ENCODE results near the gene CNTFR. TPM values are rescaled to one million over a fixed set of nuclear protein-coding genes. Genes with fewer than 3 reads are reported as not detected.

The CNTFR gene
- total RNA-seq, 1 experiment from 2014 or later, result not detected

- intact Hi-C loops (cut with micrococcal nuclease; ENCODE audit: unreplicated experiment), result no loop called here
- Mint-ChIP-seq H3K4me3 (ENCODE audit: low read depth, unreplicated experiment) (no peak overlapping the region), H3K4me1 (ENCODE audit: low read depth, unreplicated experiment) (no peaks in the 10 kb centered on the region), H3K27ac (ENCODE audit: unreplicated experiment) (no peak overlapping the region), H3K27me3 (ENCODE audit: unreplicated experiment) (peaks cover 95% of the 10 kb centered on the region), H3K36me3 (ENCODE audit: insufficient read depth, unreplicated experiment) (no peaks in the 10 kb centered on the region), H3K9me3 (ENCODE audit: low read depth, unreplicated experiment) (no peaks in the 10 kb centered on the region)
- no TSS peak for BruUV-seq (replicated peaks)
- CTCF ChIA-PET, result no interaction called here
- no peak for TF ChIP-seq CTCF (IDR thresholded peaks at IDR 0.05; ENCODE audit: unreplicated experiment)
- DNase-seq, result no peak
Measured at GRCh38 chr9:34566322-34566721, 23.2 kb downstream of the CNTFR start.

- intact Hi-C loops (cut with micrococcal nuclease; ENCODE audit: unreplicated experiment), result no loop called here
- Mint-ChIP-seq H3K9me3 (ENCODE audit: low read depth, unreplicated experiment) (no peaks in the 10 kb centered on the region), H3K4me3 (ENCODE audit: low read depth, unreplicated experiment) (no peak overlapping the region), H3K4me1 (ENCODE audit: low read depth, unreplicated experiment) (no peaks in the 10 kb centered on the region), H3K27me3 (ENCODE audit: unreplicated experiment) (peaks cover 95% of the 10 kb centered on the region), H3K27ac (ENCODE audit: unreplicated experiment) (no peak overlapping the region), H3K36me3 (ENCODE audit: insufficient read depth, unreplicated experiment) (no peaks in the 10 kb centered on the region)
- CTCF ChIA-PET, result no interaction called here
- no peak for DNase-seq
- no TSS peak for BruUV-seq (replicated peaks)
- no peak for TF ChIP-seq CTCF (IDR thresholded peaks at IDR 0.05; ENCODE audit: unreplicated experiment)
Measured at GRCh38 chr9:34565856-34566255, 23.7 kb downstream of the CNTFR start.

- Mint-ChIP-seq H3K4me1 (ENCODE audit: low read depth, unreplicated experiment) (peaks cover 10% of the 10 kb centered on the region), H3K27me3 (ENCODE audit: unreplicated experiment) (peaks cover 95% of the 10 kb centered on the region), H3K9me3 (ENCODE audit: low read depth, unreplicated experiment) (no peaks in the 10 kb centered on the region), H3K36me3 (ENCODE audit: insufficient read depth, unreplicated experiment) (no peaks in the 10 kb centered on the region), H3K4me3 (ENCODE audit: low read depth, unreplicated experiment) (no peak overlapping the region), H3K27ac (ENCODE audit: unreplicated experiment) (no peak overlapping the region)
- DNase-seq, result no peak
- CTCF ChIA-PET, result no interaction called here
- intact Hi-C loops (cut with micrococcal nuclease; ENCODE audit: unreplicated experiment), result no loop called here
- BruUV-seq (replicated peaks), result no TSS peak
- TF ChIP-seq CTCF (IDR thresholded peaks at IDR 0.05; ENCODE audit: unreplicated experiment), result no peak
Measured at GRCh38 chr9:34564617-34565016, 24.9 kb downstream of the CNTFR start.

GRCh38 chr9:34563262-34563661, 26.3 kb downstream of the CNTFR start:
- intact Hi-C loops (cut with micrococcal nuclease; ENCODE audit: unreplicated experiment), result no loop called here
- no TSS peak for BruUV-seq (replicated peaks)
- Mint-ChIP-seq H3K36me3 (ENCODE audit: insufficient read depth, unreplicated experiment) (no peaks in the 10 kb centered on the region), H3K27ac (ENCODE audit: unreplicated experiment) (no peak overlapping the region), H3K9me3 (ENCODE audit: low read depth, unreplicated experiment) (no peaks in the 10 kb centered on the region), H3K4me1 (ENCODE audit: low read depth, unreplicated experiment) (peaks cover 11% of the 10 kb centered on the region), H3K4me3 (ENCODE audit: low read depth, unreplicated experiment) (no peak overlapping the region), H3K27me3 (ENCODE audit: unreplicated experiment) (peaks cover 86% of the 10 kb centered on the region)
- TF ChIP-seq CTCF (IDR thresholded peaks at IDR 0.05; ENCODE audit: unreplicated experiment), result no peak
- DNase-seq, result no peak
- CTCF ChIA-PET, result no interaction called here

All from Calu3 (cell line).